Measurements from ENCODE around the gene ZNF254.

The ZNF254 gene

GRCh38 chr19:24064175-24064574 is 22.8 kb upstream of the ZNF254 start:
- TF ChIP-seq CTCF (IDR thresholded peaks at IDR 0.05) = no peak

GRCh38 chr19:24065243-24065642 is 21.7 kb upstream of the ZNF254 start:
- Histone ChIP-seq H3K27ac (peak overlapping the region; percentile 75), H3K36me3 (peaks cover 9% of the 10 kb centered on the region), H3K4me3 (ENCODE audit: low read depth in 1 of 2, low read length in 1 of 2) (no peak overlapping the region), H3K27me3 (no peaks in the 10 kb centered on the region), H3K4me1 (ENCODE audit: control insufficient read depth in 1 of 2, insufficient read depth in 1 of 2, low read depth in 1 of 2, low read length in 1 of 2) (peaks cover 60 to 69% of the 10 kb centered on the region in 2 experiments), H3K9me3 (no peaks in the 10 kb centered on the region)
- no peak for TF ChIP-seq CTCF (IDR thresholded peaks at IDR 0.05)

More at GRCh38 chr19:24064175-24064574, 22.8 kb upstream of the ZNF254 start:
- H3K4me1 ChIP-seq (ENCODE audit: control insufficient read depth in 1 of 2, insufficient read depth in 1 of 2, low read depth in 1 of 2, low read length in 1 of 2) = peaks cover 71 to 79% of the 10 kb centered on the region in 2 experiments
- H3K27ac ChIP-seq = no peak overlapping the region
- no peaks in the 10 kb centered on the region for H3K27me3 ChIP-seq
- H3K9me3 ChIP-seq = no peaks in the 10 kb centered on the region
- H3K4me3 ChIP-seq (ENCODE audit: low read depth in 1 of 2, low read length in 1 of 2) = no peak overlapping the region
- H3K36me3 ChIP-seq = peaks cover 16% of the 10 kb centered on the region

GRCh38 chr19:24065865-24066604 is 21.0 kb upstream of the ZNF254 start:
- Histone ChIP-seq H3K27ac (peak overlapping the region; percentile 75), H3K36me3 (peaks cover 6% of the 10 kb centered on the region), H3K27me3 (no peaks in the 10 kb centered on the region), H3K4me1 (ENCODE audit: control insufficient read depth in 1 of 2, insufficient read depth in 1 of 2, low read depth in 1 of 2, low read length in 1 of 2) (peaks cover 54 to 66% of the 10 kb centered on the region in 2 experiments), H3K4me3 (ENCODE audit: low read depth in 1 of 2, low read length in 1 of 2) (no peak overlapping the region), H3K9me3 (no peaks in the 10 kb centered on the region)
- TF ChIP-seq CTCF (IDR thresholded peaks at IDR 0.05) = no peak

DNA sequence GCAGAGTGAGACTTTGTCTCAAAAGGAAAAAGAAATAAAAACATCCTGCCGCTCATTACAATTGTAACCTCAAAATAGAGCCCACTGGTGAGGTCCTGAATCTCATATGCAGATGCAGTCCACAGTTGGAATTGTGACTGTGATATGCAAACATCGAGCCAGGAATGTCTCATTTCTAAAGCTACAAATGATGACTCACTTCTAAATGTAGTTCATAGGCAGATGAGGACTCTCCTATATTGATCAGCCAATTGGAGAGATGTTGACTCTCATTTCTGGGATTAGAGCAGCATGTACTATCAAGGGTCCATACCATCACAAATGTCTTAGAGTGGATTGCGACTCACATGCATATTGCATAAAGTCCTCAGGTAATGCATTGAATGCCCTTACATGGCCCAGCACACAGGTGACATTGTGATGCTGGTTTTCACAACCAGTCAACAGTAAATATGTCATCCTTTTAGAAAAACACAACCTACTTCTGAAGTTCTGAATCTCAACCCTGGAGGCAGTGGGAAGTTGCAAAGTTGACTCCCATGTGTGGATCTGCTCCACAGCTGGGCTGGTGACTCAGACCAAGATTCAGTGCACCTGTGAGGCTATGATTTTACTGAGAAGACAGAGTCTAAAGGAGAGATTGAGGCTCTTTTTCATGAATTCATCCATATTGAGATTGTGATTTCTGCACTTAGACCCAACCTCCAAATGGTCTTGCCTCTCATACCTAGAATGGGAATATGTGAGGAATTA is 16.9 kb upstream of the ZNF254 start:
- Histone ChIP-seq H3K27me3 (no peaks in the 10 kb centered on the region), H3K27ac (no peak overlapping the region), H3K4me1 (ENCODE audit: control insufficient read depth in 1 of 2, insufficient read depth in 1 of 2, low read depth in 1 of 2, low read length in 1 of 2) (peaks cover 77 to 86% of the 10 kb centered on the region in 2 experiments), H3K36me3 (peaks cover 15% of the 10 kb centered on the region), H3K9me3 (no peaks in the 10 kb centered on the region), H3K4me3 (ENCODE audit: low read depth in 1 of 2, low read length in 1 of 2) (no peak overlapping the region)
- no peak for TF ChIP-seq CTCF (IDR thresholded peaks at IDR 0.05)

- no peaks in the 10 kb centered on the region for H3K27me3 ChIP-seq
- peak overlapping the region; percentile 37 for H3K27ac ChIP-seq
- H3K4me3 ChIP-seq (ENCODE audit: low read depth in 1 of 2, low read length in 1 of 2) = no peak overlapping the region
- no peak for TF ChIP-seq CTCF (IDR thresholded peaks at IDR 0.05)
- peaks cover 15% of the 10 kb centered on the region for H3K36me3 ChIP-seq
- no peaks in the 10 kb centered on the region for H3K9me3 ChIP-seq
- peaks cover 77 to 86% of the 10 kb centered on the region in 2 experiments for H3K4me1 ChIP-seq (ENCODE audit: control insufficient read depth in 1 of 2, insufficient read depth in 1 of 2, low read depth in 1 of 2, low read length in 1 of 2)
Measured at GRCh38 chr19:24071078-24071477, 15.9 kb upstream of the ZNF254 start.

Measured in neutrophil (primary cell).